ENCODE data around the gene RTKN2.

The RTKN2 gene

DNA sequence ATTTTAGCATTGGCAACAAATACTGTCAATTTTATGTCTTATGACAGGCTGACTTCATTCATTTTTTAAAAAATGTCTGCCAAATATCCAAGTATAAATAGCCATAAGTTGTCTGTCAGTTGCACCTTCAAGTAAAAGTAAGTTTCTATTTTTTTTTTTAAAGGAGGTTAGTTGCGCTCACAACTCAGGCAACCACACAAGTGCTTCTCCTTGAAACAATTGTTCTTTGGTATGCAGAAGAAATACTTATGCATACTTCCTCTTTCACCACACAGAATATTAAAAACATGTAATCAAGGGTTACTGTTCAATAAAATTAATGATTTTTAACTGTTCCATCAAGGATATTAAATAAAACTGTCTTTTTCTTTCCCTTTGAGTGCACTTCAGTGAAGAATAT lies 97.9 kb downstream of the RTKN2 start:
- DNase-seq (ENCODE audit: extremely low read depth, insufficient read length) = no peak
- H3K27me3 ChIP-seq (replicated peaks; ENCODE audit: control insufficient read depth, insufficient read depth, low read length) = no peaks in the 10 kb centered on the region
- H3K36me3 ChIP-seq (ENCODE audit: control insufficient read depth, insufficient read depth, low read length) = no peaks in the 10 kb centered on the region
- no peak overlapping the region for H3K4me3 ChIP-seq (replicated peaks; ENCODE audit: low read depth, low read length)
- no peak for TF ChIP-seq CTCF (IDR thresholded peaks at IDR 0.05; ENCODE audit: insufficient read depth, low read length, poor library complexity, severe bottlenecking)

- H3K4me3 ChIP-seq (replicated peaks; ENCODE audit: low read depth, low read length) = no peak overlapping the region
- no peaks in the 10 kb centered on the region for H3K27me3 ChIP-seq (replicated peaks; ENCODE audit: control insufficient read depth, insufficient read depth, low read length)
- no peak for TF ChIP-seq CTCF (IDR thresholded peaks at IDR 0.05; ENCODE audit: insufficient read depth, low read length, poor library complexity, severe bottlenecking)
- no peaks in the 10 kb centered on the region for H3K36me3 ChIP-seq (ENCODE audit: control insufficient read depth, insufficient read depth, low read length)
- peak; percentile 39 for DNase-seq (ENCODE audit: extremely low read depth, insufficient read length)
These were observed 102.1 kb downstream of the RTKN2 start for GRCh38 chr10:62166331-62167131.

DNA sequence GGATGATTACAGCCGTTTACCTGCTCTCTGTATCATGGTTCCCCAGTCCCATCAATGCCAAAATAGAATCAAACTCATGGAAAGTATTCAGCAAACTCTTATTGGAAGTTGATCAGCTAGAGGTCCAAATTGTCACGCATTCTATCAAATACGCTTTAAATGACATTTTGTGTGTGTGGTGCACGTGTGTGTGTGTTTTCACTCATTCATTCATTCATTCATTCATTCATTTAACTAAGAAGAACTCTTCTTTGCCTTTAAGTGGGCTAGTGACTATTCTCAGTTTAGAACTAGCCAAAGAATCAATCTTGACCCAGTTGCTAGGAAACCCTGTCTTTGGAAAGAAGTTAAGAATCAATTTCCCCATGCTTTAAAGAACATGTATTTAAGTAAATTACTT lies 102.8 kb downstream of the RTKN2 start:
- H3K27me3 ChIP-seq (replicated peaks; ENCODE audit: control insufficient read depth, insufficient read depth, low read length) = no peaks in the 10 kb centered on the region
- no peak for DNase-seq (ENCODE audit: extremely low read depth, insufficient read length)
- no peak overlapping the region for H3K4me3 ChIP-seq (replicated peaks; ENCODE audit: low read depth, low read length)
- no peak for TF ChIP-seq CTCF (IDR thresholded peaks at IDR 0.05; ENCODE audit: insufficient read depth, low read length, poor library complexity, severe bottlenecking)
- H3K36me3 ChIP-seq (ENCODE audit: control insufficient read depth, insufficient read depth, low read length) = no peaks in the 10 kb centered on the region

DNA sequence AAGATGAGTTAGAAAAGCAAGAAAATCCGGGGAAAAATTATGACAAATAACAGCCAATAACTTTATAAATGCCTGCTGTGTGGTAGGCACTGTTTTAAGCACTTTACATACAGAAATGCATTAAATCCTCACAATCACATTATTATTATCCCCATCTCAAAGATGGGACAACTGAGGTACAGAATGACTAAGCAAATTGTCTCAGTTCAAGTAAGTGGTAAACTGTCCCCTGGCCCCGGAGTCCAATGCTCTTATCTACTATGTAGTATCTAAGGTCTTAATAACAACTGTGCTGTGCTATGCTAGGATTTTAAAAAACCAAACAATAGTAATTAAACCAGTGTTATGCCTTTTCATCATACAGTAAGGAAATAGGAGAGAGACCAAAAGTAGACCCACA lies 105.6 kb downstream of the RTKN2 start:
- no peak for TF ChIP-seq CTCF (IDR thresholded peaks at IDR 0.05; ENCODE audit: insufficient read depth, low read length, poor library complexity, severe bottlenecking)
- no peaks in the 10 kb centered on the region for H3K27me3 ChIP-seq (replicated peaks; ENCODE audit: control insufficient read depth, insufficient read depth, low read length)

GRCh38 chr10:62162261-62162981 lies 106.2 kb downstream of the RTKN2 start:
- Histone ChIP-seq H3K27me3 (replicated peaks; ENCODE audit: control insufficient read depth, insufficient read depth, low read length) (no peaks in the 10 kb centered on the region), H3K4me3 (replicated peaks; ENCODE audit: low read depth, low read length) (no peak overlapping the region), H3K36me3 (ENCODE audit: control insufficient read depth, insufficient read depth, low read length) (no peaks in the 10 kb centered on the region)
- no peak for TF ChIP-seq CTCF (IDR thresholded peaks at IDR 0.05; ENCODE audit: insufficient read depth, low read length, poor library complexity, severe bottlenecking)
- DNase-seq (ENCODE audit: extremely low read depth, insufficient read length) = no peak

More for the DNA sequence above, 105.6 kb downstream of the RTKN2 start:
- no peaks in the 10 kb centered on the region for H3K36me3 ChIP-seq (ENCODE audit: control insufficient read depth, insufficient read depth, low read length)
- DNase-seq (ENCODE audit: extremely low read depth, insufficient read length) = no peak
- H3K4me3 ChIP-seq (replicated peaks; ENCODE audit: low read depth, low read length) = no peak overlapping the region

Data from GM06990 (cell line).